ACC112 (cell line): ENCODE data around the gene NMS.
"Not testable (repeated sequence)": the region's sequence is repeated elsewhere in the genome, so short reads cannot be mapped to it uniquely, and the experiment has no call there.

Experiments
- H2AFZ ChIP-seq: fragments of 200-600 bp; sonication (generic); one replicate; pipeline ENCODE4 v1.6.0; 2017; ENCODE audit warnings: antibody characterized with exemption, low read length; ENCODE audit not compliant: unreplicated experiment
- H3K27ac ChIP-seq: fragments of 200-600 bp; sonication (generic); 2 replicates; pipeline ENCODE4 v1.5.1; 2014; ENCODE audit warnings: low read depth, mild to moderate bottlenecking, antibody characterized with exemption, low read length, moderate library complexity
- H3K27me3 ChIP-seq: fragments of 200-600 bp; sonication (generic); 2 replicates; pipeline ENCODE4 v1.6.1; 2014; ENCODE audit warnings: mild to moderate bottlenecking, antibody characterized with exemption, low read length, moderate library complexity, mixed read lengths; ENCODE audit not compliant: insufficient read depth
- H3K36me3 ChIP-seq: fragments of 200-600 bp; sonication (generic); 2 replicates; pipeline ENCODE4 v1.6.1; 2016; ENCODE audit warnings: mild to moderate bottlenecking, antibody characterized with exemption, low read length, moderate library complexity, mixed read lengths; ENCODE audit not compliant: insufficient read depth
- H3K4me1 ChIP-seq: fragments of 200-600 bp; sonication (generic); one replicate; pipeline ENCODE4 v1.6.1; 2016; ENCODE audit warnings: low read length, mixed read lengths; ENCODE audit not compliant: insufficient read depth, unreplicated experiment, control insufficient read depth
- H3K4me3 ChIP-seq: fragments of 200-600 bp; sonication (generic); 2 replicates; pipeline ENCODE4 v1.5.1; 2014; ENCODE audit warnings: mild to moderate bottlenecking, low read depth, low read length
- H3K79me2 ChIP-seq: fragments of 200-600 bp; sonication (generic); one replicate; pipeline ENCODE4 v1.6.0; 2016; ENCODE audit warnings: low read length; ENCODE audit not compliant: control insufficient read depth, unreplicated experiment, insufficient read depth

NMS gene

GRCh38 chr2:100437751-100438150, 32.5 kb upstream of the NMS start:
- Histone ChIP-seq H3K79me2 (no peaks in the 10 kb centered on the region), H3K27ac (no peak overlapping the region), H3K4me1 (no peaks in the 10 kb centered on the region), H3K36me3 (no peaks in the 10 kb centered on the region), H3K27me3 (peaks cover 94% of the 10 kb centered on the region), H2AFZ (no peak overlapping the region), H3K4me3 (no peak overlapping the region)

- Histone ChIP-seq H3K4me1 (no peaks in the 10 kb centered on the region), H3K79me2 (no peaks in the 10 kb centered on the region), H3K27me3 (peaks cover 96% of the 10 kb centered on the region), H3K4me3 (no peak overlapping the region), H3K27ac (no peak overlapping the region), H3K36me3 (no peaks in the 10 kb centered on the region), H2AFZ (no peak overlapping the region)
Observed at GRCh38 chr2:100446696-100447095, 23.6 kb upstream of the NMS start.

- Histone ChIP-seq H2AFZ (no peak overlapping the region), H3K4me3 (no peak overlapping the region), H3K27me3 (peaks cover 68% of the 10 kb centered on the region)
Observed at GRCh38 chr2:100451092-100451491, 19.2 kb upstream of the NMS start.

GRCh38 chr2:100451734-100452133, 18.5 kb upstream of the NMS start:
- no peak overlapping the region for H3K4me3 ChIP-seq
- no peak overlapping the region for H3K27ac ChIP-seq

More at GRCh38 chr2:100451092-100451491, 19.2 kb upstream of the NMS start:
- Histone ChIP-seq H3K79me2 (no peaks in the 10 kb centered on the region), H3K36me3 (no peaks in the 10 kb centered on the region), H3K27ac (no peak overlapping the region), H3K4me1 (no peaks in the 10 kb centered on the region)

GRCh38 chr2:100453853-100454252, 16.4 kb upstream of the NMS start:
- Histone ChIP-seq H3K4me3 (no peak overlapping the region), H3K79me2 (no peaks in the 10 kb centered on the region), H2AFZ (no peak overlapping the region), H3K4me1 (no peaks in the 10 kb centered on the region), H3K36me3 (no peaks in the 10 kb centered on the region), H3K27me3 (peaks cover 42% of the 10 kb centered on the region), H3K27ac (no peak overlapping the region)

More at GRCh38 chr2:100451734-100452133, 18.5 kb upstream of the NMS start:
- no peaks in the 10 kb centered on the region for H3K4me1 ChIP-seq
- no peak overlapping the region for H2AFZ ChIP-seq
- H3K79me2 ChIP-seq: no peaks in the 10 kb centered on the region
- H3K27me3 ChIP-seq: peaks cover 62% of the 10 kb centered on the region
- no peaks in the 10 kb centered on the region for H3K36me3 ChIP-seq

- H3K4me3 ChIP-seq, H2AFZ ChIP-seq, H3K27ac ChIP-seq, H3K79me2 ChIP-seq, H3K36me3 ChIP-seq, H3K4me1 ChIP-seq: not testable (repeated sequence)
- H3K27me3 ChIP-seq: peaks cover 28% of the 10 kb centered on the region
Observed at GRCh38 chr2:100456357-100456756, 13.9 kb upstream of the NMS start.

GRCh38 chr2:100460904-100461530, 9.3 kb upstream of the NMS start:
- H3K27me3 ChIP-seq: peaks cover 47% of the 10 kb centered on the region
- H2AFZ ChIP-seq: no peak overlapping the region
- H3K79me2 ChIP-seq: no peaks in the 10 kb centered on the region
- H3K36me3 ChIP-seq: no peaks in the 10 kb centered on the region
- no peaks in the 10 kb centered on the region for H3K4me1 ChIP-seq
- H3K4me3 ChIP-seq: no peak overlapping the region
- no peak overlapping the region for H3K27ac ChIP-seq

GRCh38 chr2:100470898-100471514, 724 bp downstream of the NMS start:
- H3K4me3 ChIP-seq: no peak overlapping the region
- no peaks in the 10 kb centered on the region for H3K36me3 ChIP-seq
- H3K27ac ChIP-seq: no peak overlapping the region
- H2AFZ ChIP-seq: no peak overlapping the region
- H3K27me3 ChIP-seq: peaks cover 91% of the 10 kb centered on the region
- H3K79me2 ChIP-seq: no peaks in the 10 kb centered on the region
- H3K4me1 ChIP-seq: no peaks in the 10 kb centered on the region

- no peaks in the 10 kb centered on the region for H3K4me1 ChIP-seq
- no peaks in the 10 kb centered on the region for H3K36me3 ChIP-seq
- H3K79me2 ChIP-seq: no peaks in the 10 kb centered on the region
- H3K4me3 ChIP-seq: no peak overlapping the region
- H3K27me3 ChIP-seq: peaks cover 90% of the 10 kb centered on the region
- no peak overlapping the region for H2AFZ ChIP-seq
- no peak overlapping the region for H3K27ac ChIP-seq
Observed at GRCh38 chr2:100476606-100477005, 6.3 kb downstream of the NMS start.

- no peaks in the 10 kb centered on the region for H3K36me3 ChIP-seq
- no peaks in the 10 kb centered on the region for H3K79me2 ChIP-seq
- no peak overlapping the region for H3K4me3 ChIP-seq
- no peaks in the 10 kb centered on the region for H3K4me1 ChIP-seq
- H3K27me3 ChIP-seq: peaks cover 91% of the 10 kb centered on the region
- H2AFZ ChIP-seq: no peak overlapping the region
- no peak overlapping the region for H3K27ac ChIP-seq
Observed at GRCh38 chr2:100482741-100483140, 12.5 kb downstream of the NMS start.

- Histone ChIP-seq H3K79me2 (no peaks in the 10 kb centered on the region), H2AFZ (no peak overlapping the region), H3K27me3 (peaks cover 90% of the 10 kb centered on the region), H3K4me3 (no peak overlapping the region), H3K27ac (no peak overlapping the region), H3K4me1 (no peaks in the 10 kb centered on the region), H3K36me3 (no peaks in the 10 kb centered on the region)
Observed at GRCh38 chr2:100483895-100484294, 13.6 kb downstream of the NMS start.
